Pons (tissue), 1 donor: ENCODE data around the gene GABRB1.

Source experiments
- DNase-seq: peaks from one replicate; pipeline ENCODE4 v3.0.0-alpha.2; 2016; ENCODE audit warnings: low spot score

The GABRB1 gene

DNA sequence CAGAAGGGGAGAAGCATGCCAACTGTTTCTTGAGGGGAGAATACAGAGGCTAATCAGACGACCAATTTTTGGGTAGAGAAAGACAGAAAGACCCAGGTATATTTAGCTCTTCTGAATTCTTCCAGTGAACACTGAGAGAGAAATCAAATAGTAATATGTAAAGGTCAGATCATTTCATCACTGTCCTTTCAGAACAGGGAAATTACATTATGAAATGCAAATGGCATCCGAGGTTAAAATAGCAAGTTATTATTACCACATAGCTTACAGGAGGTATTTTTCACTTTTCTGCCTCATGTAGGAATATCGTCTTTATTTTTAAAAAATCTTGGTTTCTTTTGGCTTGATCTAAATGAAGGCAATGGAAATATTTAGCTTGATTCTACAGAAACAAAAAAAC is 18.0 kb downstream of the GABRB1 start:
- no peak for DNase-seq

DNA sequence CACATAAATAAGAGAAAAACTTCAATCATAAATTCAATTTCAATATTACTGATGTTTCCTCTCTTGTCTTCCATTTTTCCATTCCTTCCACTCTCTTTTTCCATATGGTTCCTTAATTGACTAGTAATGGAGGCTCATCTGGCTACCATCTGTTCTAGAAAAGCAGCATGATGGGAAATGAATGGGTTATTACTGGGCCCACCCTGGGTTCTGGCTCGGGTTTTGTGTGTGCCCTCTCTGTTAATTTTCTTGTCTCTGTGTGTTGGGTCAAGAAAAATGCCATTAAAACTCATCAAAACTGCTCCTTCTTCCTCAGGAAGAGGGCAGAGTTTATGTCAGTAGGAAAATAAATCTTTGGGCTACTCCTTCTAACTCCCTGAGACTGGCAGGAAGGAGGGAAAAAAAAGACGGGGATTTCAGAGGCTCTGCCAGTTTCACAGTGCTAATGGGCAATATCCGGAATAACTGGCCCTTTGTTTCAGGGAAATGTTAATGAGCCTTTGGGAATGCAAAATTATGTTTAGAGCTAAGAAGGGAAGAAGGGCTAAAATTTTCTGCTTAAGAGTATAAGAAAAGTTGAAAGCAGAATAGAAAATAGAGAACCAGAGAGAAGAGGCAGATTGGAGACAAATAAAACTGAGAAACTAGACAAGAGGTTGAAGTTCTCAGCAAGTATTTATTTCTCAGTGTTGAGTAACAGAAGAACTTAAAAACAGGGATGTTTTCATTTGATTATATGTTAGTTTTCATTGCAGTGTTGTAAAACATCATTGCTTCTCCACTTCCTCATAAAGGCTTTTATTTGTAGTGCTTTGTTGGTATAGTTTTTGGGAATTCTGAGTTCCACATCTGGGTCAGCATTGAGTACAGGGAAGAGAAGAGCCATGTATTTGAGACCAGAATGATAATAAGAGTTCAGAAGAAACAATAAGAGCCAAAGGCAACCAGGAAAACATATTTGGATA is 19.7 kb downstream of the GABRB1 start:
- DNase-seq = peak; percentile 84

DNA sequence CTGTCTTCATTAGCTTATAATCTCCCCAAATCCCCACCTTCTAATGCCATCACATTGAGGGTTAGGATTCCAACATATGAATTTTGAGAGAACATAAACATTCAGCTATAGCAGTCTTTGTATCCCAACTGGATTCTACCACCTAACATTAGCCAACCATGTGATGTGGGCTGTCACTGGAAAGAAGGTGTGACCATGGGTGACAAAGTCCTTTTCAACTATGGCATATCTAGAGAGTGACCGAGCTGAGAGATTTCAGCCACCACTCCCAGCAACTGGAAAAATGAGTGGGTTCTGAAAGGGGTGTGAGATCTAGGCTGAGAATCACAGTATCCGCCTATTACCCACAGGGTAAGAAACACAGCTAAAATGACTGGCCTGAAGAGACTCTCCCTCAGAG is 22.1 kb downstream of the GABRB1 start:
- DNase-seq = no peak

DNA sequence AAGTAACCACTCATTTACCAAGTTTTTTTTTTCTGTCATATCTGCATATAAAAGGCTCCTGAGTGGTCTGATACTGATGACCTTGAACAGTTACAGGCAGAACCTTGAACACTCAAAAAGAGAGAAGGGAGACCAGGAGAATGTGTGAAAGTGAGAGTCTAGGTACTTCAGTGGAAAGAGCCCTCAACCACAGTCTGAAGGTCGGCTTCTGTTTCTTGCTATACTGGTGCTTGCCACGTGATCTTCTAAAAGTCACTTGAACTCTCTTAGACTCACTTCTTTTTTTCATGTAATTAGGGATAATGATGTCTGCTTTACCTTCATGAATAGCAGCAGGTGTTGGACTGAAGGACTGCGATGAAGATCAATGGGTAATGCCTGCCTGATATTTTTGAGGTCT is 22.8 kb downstream of the GABRB1 start:
- no peak for DNase-seq

DNA sequence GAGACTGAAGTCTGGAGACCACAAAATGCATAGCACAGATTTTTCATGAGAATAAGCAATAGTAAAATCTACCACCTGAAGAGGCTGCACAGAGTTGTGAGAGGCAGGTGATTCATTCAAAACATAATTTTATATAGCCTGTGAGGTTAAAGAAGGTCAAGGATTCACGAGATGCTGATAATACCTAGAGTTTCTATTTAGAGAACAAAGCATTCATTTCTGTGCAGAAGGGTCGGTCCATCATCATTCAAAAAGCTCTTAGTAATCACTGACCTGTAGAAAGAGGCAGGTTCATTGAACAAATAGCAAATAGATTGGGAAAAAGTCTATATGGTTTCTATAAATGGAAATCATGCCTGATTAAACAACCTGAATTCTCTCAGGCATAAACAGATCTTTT is 26.6 kb downstream of the GABRB1 start:
- DNase-seq = no peak

DNA sequence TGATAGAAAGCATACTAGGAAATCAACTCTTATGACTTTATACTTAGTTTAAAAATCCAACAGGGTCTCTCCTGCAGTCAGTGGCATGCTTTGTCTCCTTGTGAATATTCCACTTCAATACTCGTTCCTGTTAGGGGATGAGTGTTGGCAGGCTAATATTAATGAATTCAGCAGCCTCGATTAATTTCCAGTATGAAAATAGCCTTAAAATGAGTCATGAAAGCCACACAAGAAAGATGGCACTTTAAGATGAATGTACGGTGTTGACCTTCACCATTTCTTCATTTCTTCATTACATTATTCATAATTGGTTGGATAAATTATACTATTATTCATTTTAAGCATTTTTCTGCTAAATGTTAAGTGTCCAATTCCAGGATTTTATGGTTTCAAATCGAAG is 29.2 kb downstream of the GABRB1 start:
- no peak for DNase-seq

DNA sequence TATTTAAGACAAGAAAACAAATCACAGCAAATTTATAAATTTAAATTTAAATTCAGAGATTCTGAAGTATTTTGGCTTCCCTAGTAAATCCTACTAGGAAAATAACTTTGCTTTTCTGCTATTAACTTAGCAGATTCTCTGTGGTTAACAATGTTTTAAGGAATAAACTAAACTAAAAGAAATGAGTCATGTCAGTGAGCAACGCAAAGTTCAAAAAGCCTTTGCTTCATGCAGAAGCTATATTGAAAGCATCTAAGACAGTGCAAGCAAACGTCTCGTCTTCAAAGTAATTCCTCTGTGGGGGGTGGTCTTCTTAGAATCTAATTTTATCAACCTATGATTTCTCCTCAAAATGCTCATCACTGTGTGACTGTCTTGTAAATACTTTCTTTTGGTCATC is 30.1 kb downstream of the GABRB1 start:
- no peak for DNase-seq

DNA sequence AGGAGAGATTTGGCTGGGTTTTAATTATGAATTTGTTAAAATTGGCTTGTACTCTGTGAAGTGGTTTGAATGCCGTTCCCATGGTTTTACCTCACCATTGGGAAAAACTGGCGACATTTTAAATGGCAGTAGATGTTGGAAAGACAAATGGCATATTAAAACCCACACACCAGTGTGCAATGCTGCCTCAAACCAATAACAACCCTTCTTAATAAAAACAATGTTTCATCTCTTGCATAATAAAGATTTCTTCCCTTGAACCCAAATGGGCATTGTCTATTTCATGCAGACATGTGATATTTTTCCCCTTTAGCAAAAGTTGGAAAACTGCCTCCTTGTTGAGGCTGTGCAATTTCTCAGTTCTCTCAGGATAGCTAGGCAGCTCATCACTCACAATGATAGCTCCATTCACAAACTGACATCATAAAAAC is 33.7 kb downstream of the GABRB1 start:
- DNase-seq = peak; percentile 79

DNA sequence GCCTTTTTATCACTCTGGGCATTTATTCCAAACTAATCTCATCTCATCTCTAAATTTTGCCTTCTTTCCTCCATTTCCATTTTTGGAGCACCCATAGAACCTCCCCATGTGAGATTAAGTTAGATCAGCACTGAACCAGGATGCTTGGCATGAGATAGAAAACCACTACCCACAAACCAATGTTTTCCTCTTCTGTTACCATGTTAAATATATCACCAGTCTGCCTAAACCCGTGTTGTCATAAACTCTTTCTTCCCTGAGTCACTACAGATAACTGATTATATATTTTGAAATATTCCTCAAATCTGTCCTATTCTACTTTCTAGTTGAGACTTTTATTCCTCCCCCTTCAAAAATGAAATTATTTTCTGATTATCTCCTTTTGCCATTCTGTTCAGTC is 37.6 kb downstream of the GABRB1 start:
- DNase-seq = no peak

DNA sequence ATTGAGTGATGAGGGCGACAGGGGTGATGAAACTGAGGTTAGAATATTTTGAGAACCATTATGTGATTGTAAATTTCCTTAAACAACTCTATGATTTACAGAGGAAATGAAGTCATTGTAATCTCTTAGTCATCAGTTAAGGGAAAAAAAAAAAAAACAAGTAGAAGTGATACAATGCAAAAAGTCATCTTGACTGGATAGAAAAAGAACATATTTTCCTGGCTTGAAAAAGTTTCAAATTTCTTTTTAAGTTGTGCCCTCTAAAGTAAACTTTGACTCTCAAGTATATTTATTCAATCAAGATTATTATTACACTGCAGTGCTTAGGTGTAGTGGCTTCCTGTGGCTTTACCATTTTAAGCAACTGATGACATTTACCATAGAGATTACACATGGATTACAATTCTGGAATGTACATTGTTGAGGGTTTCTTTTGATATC is 40.6 kb downstream of the GABRB1 start:
- DNase-seq = no peak

DNA sequence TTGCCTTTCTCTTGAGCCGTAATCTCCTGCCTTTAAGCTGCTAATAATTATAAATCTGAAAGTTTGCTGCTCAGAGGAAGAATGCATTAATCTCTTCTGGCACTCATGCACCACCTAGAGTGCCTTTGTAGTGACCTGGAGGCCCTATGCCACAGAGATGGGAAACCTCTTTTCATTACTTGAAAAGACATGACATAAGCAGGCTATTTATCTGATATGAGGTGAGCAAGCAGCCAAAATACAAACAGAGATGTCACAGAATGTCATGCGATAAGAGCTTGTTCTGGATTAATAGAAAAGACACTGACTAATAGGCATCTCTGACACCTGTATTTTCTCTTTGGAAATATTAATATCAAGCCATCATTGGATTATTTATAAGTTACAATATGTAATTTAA is 42.3 kb downstream of the GABRB1 start:
- DNase-seq = no peak

DNA sequence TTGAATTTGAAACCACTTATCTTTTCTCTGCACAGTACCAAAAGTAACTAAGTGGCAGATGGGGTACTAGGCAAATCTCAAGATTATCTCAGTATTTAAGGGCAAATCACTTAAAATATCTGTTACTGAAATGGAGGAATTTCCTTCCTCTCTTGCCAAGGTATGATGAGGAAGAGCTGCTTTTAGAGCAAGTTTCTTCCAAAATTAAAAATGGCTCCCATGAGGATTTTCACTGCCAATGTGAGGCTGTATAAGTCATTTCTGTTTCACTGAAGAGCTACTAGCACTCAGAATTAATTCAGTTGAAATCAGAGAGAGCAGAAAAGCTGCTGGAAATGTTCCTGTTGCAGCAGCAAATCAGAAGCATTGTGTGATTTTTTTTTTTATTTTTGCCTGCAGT is 43.4 kb downstream of the GABRB1 start:
- DNase-seq = no peak

DNA sequence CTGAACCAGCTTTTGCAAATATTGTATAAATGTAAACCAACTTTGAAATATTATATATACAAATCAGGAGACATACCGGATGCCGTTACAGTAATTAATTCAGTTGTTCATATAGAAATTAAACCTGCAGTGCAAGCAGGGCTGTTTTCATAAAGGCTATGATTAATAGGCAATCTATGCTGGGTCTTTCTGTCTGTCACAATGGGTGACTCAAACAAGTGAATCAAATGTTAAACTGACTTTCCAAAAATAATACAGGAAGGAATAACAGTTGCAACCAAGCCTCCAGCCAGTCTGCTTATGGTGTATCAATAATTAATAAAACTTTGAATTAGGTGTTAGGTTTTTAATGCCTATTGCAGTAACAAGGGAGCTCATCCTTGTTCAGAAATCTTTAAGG is 43.9 kb downstream of the GABRB1 start:
- DNase-seq = no peak

DNA sequence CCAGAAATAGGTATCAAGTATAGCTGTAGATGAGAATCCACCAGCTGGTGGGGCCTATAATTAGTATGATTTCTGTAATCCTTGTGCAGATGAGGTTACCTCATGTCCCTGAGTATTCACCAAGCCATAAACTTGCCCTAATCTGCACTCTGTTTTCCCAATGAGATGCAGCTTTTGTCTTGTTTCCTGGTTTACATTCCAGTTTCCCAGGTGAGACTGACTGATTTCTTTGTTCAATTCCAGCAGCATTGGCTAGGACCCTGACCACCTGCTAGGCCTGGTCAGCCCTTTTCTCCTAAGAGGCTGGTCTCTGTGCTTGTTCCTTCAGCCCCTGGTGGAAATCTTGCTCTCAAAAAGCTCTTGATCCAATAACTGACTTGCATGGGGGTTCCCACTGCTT is 44.6 kb downstream of the GABRB1 start:
- DNase-seq = no peak

DNA sequence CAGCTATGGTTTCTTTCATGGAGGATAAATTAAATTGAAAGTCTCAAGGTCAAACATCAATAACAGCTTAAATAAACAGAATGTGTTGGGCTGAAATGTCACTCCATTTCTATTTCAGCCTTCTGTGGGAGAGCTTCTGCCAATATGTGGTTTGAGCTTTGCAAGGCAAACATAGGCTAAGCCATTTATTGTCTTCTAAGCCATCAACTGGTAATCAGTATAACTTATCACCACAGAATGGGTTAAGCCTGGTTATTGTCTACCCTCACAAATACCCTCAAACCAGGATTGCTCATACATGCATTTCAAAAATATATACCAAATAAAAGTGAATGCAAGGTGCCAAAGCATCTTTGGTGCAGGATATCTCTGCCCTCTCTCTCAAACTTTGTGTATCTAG is 52.7 kb downstream of the GABRB1 start:
- no peak for DNase-seq

DNA sequence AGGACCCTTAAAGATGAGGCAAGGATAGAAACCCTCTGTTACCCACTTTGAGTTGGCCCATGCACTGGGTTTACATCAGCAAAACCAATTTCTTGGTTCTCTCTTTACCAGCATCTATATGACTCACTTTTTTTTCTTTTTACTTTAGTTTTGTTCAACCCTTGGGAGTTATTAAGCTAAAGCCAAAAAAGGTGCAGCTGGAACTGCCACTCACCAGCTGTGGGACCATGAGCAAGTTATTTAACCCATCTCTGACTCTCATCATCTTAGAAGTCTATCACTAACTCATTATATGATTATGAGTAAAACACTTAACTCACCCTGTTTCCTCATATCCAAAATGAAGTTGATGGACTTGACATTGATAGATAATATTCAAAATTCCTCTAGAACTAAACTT is 53.4 kb downstream of the GABRB1 start:
- DNase-seq = no peak

DNA sequence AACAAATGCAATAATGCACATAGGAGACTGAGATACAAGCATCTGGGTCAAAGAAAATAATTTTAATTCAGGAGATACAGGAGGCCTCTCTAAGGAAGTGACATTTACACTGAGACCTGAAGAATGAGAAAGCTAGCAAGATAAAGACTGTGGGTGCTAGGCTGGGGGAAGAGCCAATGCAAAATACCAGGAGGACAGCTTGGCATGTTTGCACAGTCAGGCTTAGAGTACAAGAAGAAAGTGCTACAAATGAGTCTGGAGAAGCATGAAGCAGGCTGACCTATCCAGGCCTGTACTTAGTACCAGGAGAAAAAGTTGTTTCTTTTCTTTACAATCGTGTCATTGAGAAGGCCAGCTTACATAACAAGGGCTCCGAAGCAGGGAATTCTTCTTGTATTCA is 56.9 kb downstream of the GABRB1 start:
- DNase-seq = peak; percentile 26

DNA sequence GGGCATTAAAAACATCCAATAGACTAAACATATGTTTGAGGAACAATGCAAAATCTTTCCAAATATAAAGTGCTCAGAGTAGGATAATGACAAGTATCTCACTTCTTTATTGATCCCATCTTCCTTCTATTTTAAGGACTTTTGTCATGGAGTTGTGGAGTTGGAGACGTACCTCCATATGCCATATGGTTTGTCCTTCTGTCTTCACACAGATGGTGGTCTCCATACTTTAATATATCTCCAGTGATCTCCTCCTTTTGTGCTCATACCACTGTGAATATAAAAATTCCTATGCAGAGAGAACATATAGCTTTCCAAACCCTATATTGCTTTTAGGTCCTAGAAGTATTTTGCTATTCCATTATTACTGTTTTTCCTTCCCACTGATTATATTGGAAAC is 64.5 kb downstream of the GABRB1 start:
- no peak for DNase-seq

DNA sequence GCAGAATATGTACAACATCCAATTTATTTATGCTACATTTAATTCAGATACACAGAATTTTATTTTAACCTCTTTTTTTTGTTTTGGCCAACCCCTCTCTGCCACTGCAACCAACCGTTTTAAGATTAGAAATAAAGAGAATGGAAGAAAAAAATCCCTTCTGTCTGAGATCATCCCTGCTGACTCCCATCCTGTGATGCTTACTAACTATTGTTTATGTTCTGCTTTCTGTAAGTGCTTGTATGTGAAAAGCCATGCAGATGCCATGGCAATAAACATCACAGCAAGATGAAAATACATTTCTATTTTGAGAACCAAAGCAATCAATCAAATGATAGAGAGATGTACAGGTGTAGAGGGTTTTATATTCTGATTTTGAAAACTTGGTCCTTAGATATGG is 70.1 kb downstream of the GABRB1 start:
- DNase-seq = no peak

DNA sequence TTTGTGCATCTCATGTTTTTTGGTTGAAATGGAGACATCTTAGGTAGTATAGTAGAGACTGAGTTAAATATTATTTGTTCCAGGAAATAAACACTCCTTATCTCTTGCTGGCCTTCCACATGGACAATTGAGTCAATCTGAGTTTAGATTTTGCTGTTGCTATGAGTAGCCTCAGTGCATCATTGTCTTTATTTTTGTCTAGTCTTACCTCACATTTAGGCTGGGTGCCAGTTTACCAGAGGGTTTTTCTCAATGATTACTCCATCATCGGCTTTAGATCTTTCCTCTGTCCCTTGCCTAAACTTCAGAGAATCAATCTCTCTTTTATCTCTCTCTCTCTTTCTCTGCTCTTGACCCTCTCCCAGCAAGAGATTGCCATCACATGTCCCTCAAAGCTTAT is 73.6 kb downstream of the GABRB1 start:
- no peak for DNase-seq

DNA sequence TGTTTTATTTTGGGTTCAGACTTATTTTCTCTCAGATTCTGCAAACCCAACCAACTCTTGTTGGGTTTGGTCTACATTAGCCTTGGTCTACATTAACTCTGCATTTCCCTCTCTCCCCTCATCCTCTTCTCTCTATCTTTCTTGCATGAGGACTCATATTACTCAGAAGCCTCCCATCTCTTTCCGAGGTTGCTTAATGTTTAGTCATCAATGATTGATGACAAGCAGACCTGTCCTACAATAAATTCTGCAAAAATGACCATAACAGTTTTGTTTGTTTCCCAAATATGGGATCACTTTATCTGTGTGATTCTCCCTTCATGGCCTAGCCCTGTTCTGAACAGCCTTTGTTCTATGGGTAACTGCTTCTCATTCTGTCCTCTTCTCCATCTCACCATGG is 75.2 kb downstream of the GABRB1 start:
- DNase-seq = no peak

DNA sequence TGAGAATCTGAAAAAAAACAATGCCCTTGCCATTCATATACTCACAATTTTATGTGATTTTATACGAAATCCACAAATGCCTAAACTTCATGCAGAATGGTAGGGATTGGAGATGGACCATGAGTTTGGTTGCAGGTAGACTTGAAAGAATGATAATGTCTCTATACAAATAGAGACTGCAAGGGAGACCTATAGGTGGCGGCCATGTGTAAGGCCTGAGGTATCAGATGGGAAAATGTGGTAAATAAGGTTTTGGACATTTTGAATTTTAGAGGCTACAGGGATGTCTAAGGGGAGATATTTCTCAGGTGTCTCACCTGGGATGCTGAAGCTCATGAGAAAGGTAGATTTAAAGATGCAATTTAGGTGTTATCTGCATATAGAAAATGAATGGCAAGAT is 78.0 kb downstream of the GABRB1 start:
- no peak for DNase-seq

DNA sequence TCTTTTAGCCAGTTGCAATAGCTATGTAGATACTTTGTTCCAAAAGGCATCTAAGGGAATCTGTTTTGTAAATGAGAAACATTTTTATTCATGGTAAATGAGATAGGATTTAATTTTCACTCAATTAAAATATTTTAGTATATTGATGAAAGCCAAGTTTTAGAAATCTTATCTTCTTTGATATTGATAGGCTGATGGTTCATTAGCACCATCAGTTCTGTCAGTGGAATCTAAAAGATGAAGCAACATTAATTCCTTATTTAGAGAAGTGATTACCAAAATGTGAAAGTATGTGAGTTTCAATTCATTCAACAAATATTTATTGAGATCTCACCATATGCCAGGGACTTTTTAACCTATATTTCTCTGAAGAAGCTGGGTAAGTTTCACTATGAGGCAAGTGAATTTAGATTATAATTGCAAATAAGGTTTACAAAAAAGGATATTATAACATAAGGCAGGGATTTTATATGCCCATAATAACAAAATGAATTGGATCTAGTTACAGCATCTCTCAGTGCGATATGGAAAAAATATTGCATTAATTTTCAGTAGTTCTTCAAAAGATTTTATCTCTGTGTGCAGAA is 79.3 kb downstream of the GABRB1 start:
- DNase-seq = no peak
